ENCODE results near the gene JAML. TPM values are rescaled to one million over a fixed set of nuclear protein-coding genes. Genes with fewer than 3 reads are reported as not detected.

The JAML gene
- total RNA-seq, 1 donor from 2014 or later, result 1.5 TPM

GRCh38 chr11:118164885-118165284 lies 59.9 kb downstream of the JAML start:
- peaks cover 35% of the 10 kb centered on the region for H3K27me3 Mint-ChIP-seq
- intact Hi-C loops (cut with micrococcal nuclease), result no loop called here
- POLR2A ChIA-PET, result no interaction called here
- H3K4me1 Mint-ChIP-seq, result no peaks in the 10 kb centered on the region
- H3K4me3 Mint-ChIP-seq, result no peak overlapping the region
- TF ChIP-seq CTCF (IDR thresholded peaks at IDR 0.05), result no peak
- ATAC-seq (ENCODE audit: low read depth), result no peak
- H3K9me3 Mint-ChIP-seq, result no peaks in the 10 kb centered on the region
- no peak for DNase-seq
- H3K36me3 Mint-ChIP-seq (ENCODE audit: low read depth), result no peaks in the 10 kb centered on the region
- CTCF ChIA-PET, result no interaction called here
- H3K27ac Mint-ChIP-seq, result no peak overlapping the region

- H3K27me3 Mint-ChIP-seq, result peaks cover 33% of the 10 kb centered on the region
- no peak for DNase-seq
These were observed 61.3 kb downstream of the JAML start for GRCh38 chr11:118163494-118163893.

GRCh38 chr11:118162846-118163245 lies 62.0 kb downstream of the JAML start:
- no peak for DNase-seq
- no peak for TF ChIP-seq CTCF (IDR thresholded peaks at IDR 0.05)
- no peaks in the 10 kb centered on the region for H3K9me3 Mint-ChIP-seq
- no peak for ATAC-seq (ENCODE audit: low read depth)
- ChIA-PET CTCF (no interaction called here), POLR2A (interaction anchor here (0.7 kb wide), 1 partner anchor 260 kb away, joined by 9 read pairs; no protein-coding TSS in a partner anchor)
- peaks cover 35% of the 10 kb centered on the region for H3K27me3 Mint-ChIP-seq
- no peaks in the 10 kb centered on the region for H3K4me1 Mint-ChIP-seq
- no peak overlapping the region for H3K27ac Mint-ChIP-seq
- H3K36me3 Mint-ChIP-seq (ENCODE audit: low read depth), result no peaks in the 10 kb centered on the region
- intact Hi-C loops (cut with micrococcal nuclease), result no loop called here
- no peak overlapping the region for H3K4me3 Mint-ChIP-seq

More at GRCh38 chr11:118163494-118163893, 61.3 kb downstream of the JAML start:
- Mint-ChIP-seq H3K4me3 (no peak overlapping the region), H3K27ac (no peak overlapping the region), H3K4me1 (no peaks in the 10 kb centered on the region), H3K36me3 (ENCODE audit: low read depth) (no peaks in the 10 kb centered on the region), H3K9me3 (no peaks in the 10 kb centered on the region)
- ATAC-seq (ENCODE audit: low read depth), result no peak
- POLR2A ChIA-PET, result interaction anchor here (0.7 kb wide), 1 partner anchor 260 kb away, joined by 9 read pairs; no protein-coding TSS in a partner anchor
- intact Hi-C loops (cut with micrococcal nuclease), result no loop called here
- CTCF ChIA-PET, result no interaction called here
- no peak for TF ChIP-seq CTCF (IDR thresholded peaks at IDR 0.05)

GRCh38 chr11:118161786-118162185 lies 63.0 kb downstream of the JAML start:
- ATAC-seq (ENCODE audit: low read depth), result no peak
- Mint-ChIP-seq H3K27me3 (peaks cover 41% of the 10 kb centered on the region), H3K36me3 (ENCODE audit: low read depth) (no peaks in the 10 kb centered on the region), H3K4me3 (no peak overlapping the region), H3K27ac (no peak overlapping the region), H3K9me3 (no peaks in the 10 kb centered on the region), H3K4me1 (no peaks in the 10 kb centered on the region)
- DNase-seq, result no peak
- intact Hi-C loops (cut with micrococcal nuclease), result no loop called here
- TF ChIP-seq CTCF (IDR thresholded peaks at IDR 0.05), result no peak
- ChIA-PET CTCF (no interaction called here), POLR2A (no interaction called here)

GRCh38 chr11:118157186-118157895 lies 67.5 kb downstream of the JAML start:
- Mint-ChIP-seq H3K4me3 (no peak overlapping the region), H3K27me3 (peaks cover 52% of the 10 kb centered on the region), H3K27ac (no peak overlapping the region), H3K36me3 (ENCODE audit: low read depth) (no peaks in the 10 kb centered on the region), H3K9me3 (no peaks in the 10 kb centered on the region), H3K4me1 (peaks cover 6% of the 10 kb centered on the region)
- POLR2A ChIA-PET, result no interaction called here
- DNase-seq (no peak), ATAC-seq (ENCODE audit: low read depth) (no peak)
- TF ChIP-seq CTCF (IDR thresholded peaks at IDR 0.05), result no peak
- CTCF ChIA-PET, result no interaction called here
- intact Hi-C loops (cut with micrococcal nuclease), result no loop called here
